Measurements from ENCODE around the gene KLHL21. TPM values are rescaled to one million over a fixed set of nuclear protein-coding genes. Genes with fewer than 3 reads are reported as not detected.
A peak's percentile ranks its signal among the peaks of the same experiment; 100 is the strongest.

KLHL21 gene
- total RNA-seq (2021): 20.6 and 24.4 TPM in 2 replicates
- Bru-seq, nascent RNA: percentile 65 among the genes with signal in this experiment
- BruChase-seq, experiment 1, labeled RNA remaining after a 2-hour chase: percentile 63 among the genes with signal in this experiment
- BruChase-seq, experiment 2, labeled RNA remaining after a 6-hour chase: percentile 73 among the genes with signal in this experiment
- long read RNA-seq, full-length matches to known transcripts: 19 of 32 reads
- long read RNA-seq, partial matches to known transcripts: 10 of 32 reads
- long read RNA-seq, other reads (novel, unspliced or antisense): 3 of 32 reads

GRCh38 chr1:6602669-6603237, at the start of gene KLHL21:
Gene KLHL21, minus strand, starts transcription at chr1:6602869. Its CDS starts 52 bp downstream, at chr1:6602817.
- TF ChIP-seq EZH2 (IDR thresholded peaks at IDR 0.05; ENCODE audit: low read depth): no peak
- no peak for TF ChIP-seq CTCF (conservative IDR thresholded peaks at IDR 0.05)
- peaks cover 39% of the 10 kb centered on the region for H3K79me2 ChIP-seq (ENCODE audit: low read depth)
- H3K27me3 ChIP-seq (ENCODE audit: insufficient read depth, low read depth): no peaks in the 10 kb centered on the region
- H3K27ac ChIP-seq: peak within 1 kb of the TSS; percentile 84
- H3K9me3 ChIP-seq (ENCODE audit: insufficient read depth, low read depth): no peaks in the 10 kb centered on the region
- H2AFZ ChIP-seq: peak within 1 kb of the TSS; percentile 89
- no peaks in the 10 kb centered on the region for H3K9me2 ChIP-seq (ENCODE audit: insufficient read depth)
- H3K4me3 ChIP-seq: peak within 1 kb of the TSS; percentile 86
- DNase-seq: peak; percentile 54 to 90
- H3K4me1 ChIP-seq (replicated peaks; ENCODE audit: insufficient read depth): no peaks in the 10 kb centered on the region
- no peaks in the 10 kb centered on the region for H3K36me3 ChIP-seq (ENCODE audit: low read depth)
- no peaks in the 10 kb centered on the region; the same call in 1 of the 2 replicates for H4K20me1 ChIP-seq (ENCODE audit: insufficient read depth)
- peaks cover 2% of the 10 kb centered on the region; the same call in 1 of the 2 replicates for H3F3A ChIP-seq (ENCODE audit: insufficient read depth, low read depth)
- POLR2A ChIA-PET (ENCODE audit: unreplicated experiment): no interaction called here
- BruUV-seq (replicated peaks): no TSS peak
- intact Hi-C loops (cut with micrococcal nuclease; ENCODE audit: unreplicated experiment): loop anchor here (5.0 kb wide), 1 partner anchor 110 kb away; the partner anchor contains the start of gene PLEKHG5
- CTCF ChIA-PET: no interaction called here
- H3K4me2 ChIP-seq: peak within 1 kb of the TSS; percentile 99

DNA sequence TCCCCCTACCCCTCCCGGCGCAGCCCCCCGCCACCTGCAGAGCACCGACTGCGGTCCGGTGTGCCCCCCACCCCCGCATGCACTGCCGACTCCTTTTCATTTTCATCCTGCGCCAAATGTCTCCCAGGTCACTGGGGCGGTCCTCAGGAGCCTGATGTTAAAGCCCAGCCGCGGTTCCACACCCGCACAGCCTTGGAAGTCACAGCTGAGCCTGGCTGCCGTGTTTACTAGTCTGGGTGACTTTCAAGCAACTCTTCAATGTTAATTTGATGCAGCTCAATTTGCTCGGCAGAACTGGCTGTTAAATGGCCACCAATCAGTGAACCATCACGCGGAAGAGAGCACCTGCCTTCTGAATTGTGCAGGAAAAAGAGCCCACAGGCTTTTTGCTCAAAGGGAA, 49.2 kb upstream of the KLHL21 start:
- no peaks in the 10 kb centered on the region for H3K9me2 ChIP-seq (ENCODE audit: insufficient read depth)
- ChIA-PET POLR2A (ENCODE audit: unreplicated experiment) (no interaction called here), CTCF (no interaction called here)
- H3K4me3 ChIP-seq: no peak overlapping the region
- H3K79me2 ChIP-seq (ENCODE audit: low read depth): no peaks in the 10 kb centered on the region
- H3K9me3 ChIP-seq (ENCODE audit: insufficient read depth, low read depth): no peaks in the 10 kb centered on the region
- no peaks in the 10 kb centered on the region for H3K27me3 ChIP-seq (ENCODE audit: insufficient read depth, low read depth)
- no peaks in the 10 kb centered on the region for H3K36me3 ChIP-seq (ENCODE audit: low read depth)
- intact Hi-C loops (cut with micrococcal nuclease; ENCODE audit: unreplicated experiment): no loop called here
- no peak overlapping the region for H3K27ac ChIP-seq
- no peaks in the 10 kb centered on the region for H3F3A ChIP-seq (ENCODE audit: insufficient read depth, low read depth)
- no peak for DNase-seq
- TF ChIP-seq CTCF (conservative IDR thresholded peaks at IDR 0.05): no peak
- no peak for TF ChIP-seq EZH2 (IDR thresholded peaks at IDR 0.05; ENCODE audit: low read depth)
- no TSS peak for BruUV-seq (replicated peaks)
- no peaks in the 10 kb centered on the region for H4K20me1 ChIP-seq (ENCODE audit: insufficient read depth)
- H3K4me2 ChIP-seq: no peak overlapping the region
- no peak overlapping the region for H2AFZ ChIP-seq
- no peaks in the 10 kb centered on the region for H3K4me1 ChIP-seq (replicated peaks; ENCODE audit: insufficient read depth)

- Histone ChIP-seq H3F3A (ENCODE audit: insufficient read depth, low read depth) (no peaks in the 10 kb centered on the region), H3K4me2 (no peak overlapping the region), H4K20me1 (ENCODE audit: insufficient read depth) (no peaks in the 10 kb centered on the region), H2AFZ (no peak overlapping the region), H3K36me3 (ENCODE audit: low read depth) (no peaks in the 10 kb centered on the region), H3K27me3 (ENCODE audit: insufficient read depth, low read depth) (no peaks in the 10 kb centered on the region), H3K4me3 (no peak overlapping the region), H3K9me2 (ENCODE audit: insufficient read depth) (no peaks in the 10 kb centered on the region), H3K27ac (no peak overlapping the region), H3K4me1 (replicated peaks; ENCODE audit: insufficient read depth) (no peaks in the 10 kb centered on the region), H3K9me3 (ENCODE audit: insufficient read depth, low read depth) (no peaks in the 10 kb centered on the region), H3K79me2 (ENCODE audit: low read depth) (no peaks in the 10 kb centered on the region)
- intact Hi-C loops (cut with micrococcal nuclease; ENCODE audit: unreplicated experiment): loop anchor here (5.0 kb wide), 2 partner anchors 301 to 401 kb away; no protein-coding TSS in a partner anchor
- DNase-seq: no peak
- POLR2A ChIA-PET (ENCODE audit: unreplicated experiment): no interaction called here
- BruUV-seq (replicated peaks): no TSS peak
- TF ChIP-seq EZH2 (IDR thresholded peaks at IDR 0.05; ENCODE audit: low read depth) (no peak), CTCF (conservative IDR thresholded peaks at IDR 0.05) (no peak)
- CTCF ChIA-PET: no interaction called here
These were observed 45.9 kb upstream of the KLHL21 start for GRCh38 chr1:6648556-6648955.

Measured in PC-9 (cell line).